ENCODE data around the gene NFIA.

GRCh38 chr1:61081686-61082310, 563 bp upstream of the NFIA start:
- TF ChIP-seq, protein P1, sequence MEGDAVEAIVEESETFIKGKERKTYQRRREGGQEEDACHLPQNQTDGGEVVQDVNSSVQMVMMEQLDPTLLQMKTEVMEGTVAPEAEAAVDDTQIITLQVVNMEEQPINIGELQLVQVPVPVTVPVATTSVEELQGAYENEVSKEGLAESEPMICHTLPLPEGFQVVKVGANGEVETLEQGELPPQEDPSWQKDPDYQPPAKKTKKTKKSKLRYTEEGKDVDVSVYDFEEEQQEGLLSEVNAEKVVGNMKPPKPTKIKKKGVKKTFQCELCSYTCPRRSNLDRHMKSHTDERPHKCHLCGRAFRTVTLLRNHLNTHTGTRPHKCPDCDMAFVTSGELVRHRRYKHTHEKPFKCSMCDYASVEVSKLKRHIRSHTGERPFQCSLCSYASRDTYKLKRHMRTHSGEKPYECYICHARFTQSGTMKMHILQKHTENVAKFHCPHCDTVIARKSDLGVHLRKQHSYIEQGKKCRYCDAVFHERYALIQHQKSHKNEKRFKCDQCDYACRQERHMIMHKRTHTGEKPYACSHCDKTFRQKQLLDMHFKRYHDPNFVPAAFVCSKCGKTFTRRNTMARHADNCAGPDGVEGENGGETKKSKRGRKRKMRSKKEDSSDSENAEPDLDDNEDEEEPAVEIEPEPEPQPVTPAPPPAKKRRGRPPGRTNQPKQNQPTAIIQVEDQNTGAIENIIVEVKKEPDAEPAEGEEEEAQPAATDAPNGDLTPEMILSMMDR (optimal IDR thresholded peaks at IDR 0.05 in 1 of 3, IDR thresholded peaks at IDR 0.05 in 1 of 3, conservative IDR thresholded peaks at IDR 0.05 in 1 of 3; ENCODE audit: extremely low read depth in 1 of 3, insufficient read depth in 2 of 3, low read length in 3 of 3), result no peak
- TF ChIP-seq EZH2 (IDR thresholded peaks at IDR 0.05; ENCODE audit: low read length), result no peak
